NCI-H345 treated with DMSO at 0.1 percent for 48 hours (cell line): ENCODE measurements around the gene BRS3.
"Not testable (repeated sequence)": the region's sequence is repeated elsewhere in the genome, so short reads cannot be mapped to it uniquely, and the experiment has no call there.

Source experiments
- DNase-seq: peaks from one replicate; lab custom pipeline; 2025; ENCODE audit not compliant: unreplicated experiment; lab: John Stamatoyannopoulos, UW

BRS3 gene

DNA sequence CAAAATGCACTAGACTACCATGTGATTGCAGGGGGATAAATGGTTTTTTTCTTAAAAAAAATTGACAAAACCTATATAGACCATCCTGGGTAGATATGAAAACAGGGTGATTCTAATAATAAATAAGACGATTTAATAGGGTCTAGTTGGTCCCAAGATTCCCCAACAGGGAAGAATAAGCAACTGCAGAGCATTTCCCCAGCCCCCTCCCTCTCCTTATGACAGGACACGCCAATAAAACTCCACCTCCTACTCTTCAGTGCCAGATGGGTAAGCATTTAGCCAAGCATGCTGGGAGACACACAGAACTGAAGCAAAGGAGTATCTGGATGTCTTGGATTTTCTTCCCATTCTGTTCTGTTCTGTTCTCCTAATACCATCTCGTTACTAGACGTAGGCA is at the start of gene BRS3:
TSS of gene BRS3 (plus strand) at position 301 of the 400 bp plus-strand sequence. CDS start 168 bp downstream, outside the sequence.
- DNase-seq: no peak

DNA sequence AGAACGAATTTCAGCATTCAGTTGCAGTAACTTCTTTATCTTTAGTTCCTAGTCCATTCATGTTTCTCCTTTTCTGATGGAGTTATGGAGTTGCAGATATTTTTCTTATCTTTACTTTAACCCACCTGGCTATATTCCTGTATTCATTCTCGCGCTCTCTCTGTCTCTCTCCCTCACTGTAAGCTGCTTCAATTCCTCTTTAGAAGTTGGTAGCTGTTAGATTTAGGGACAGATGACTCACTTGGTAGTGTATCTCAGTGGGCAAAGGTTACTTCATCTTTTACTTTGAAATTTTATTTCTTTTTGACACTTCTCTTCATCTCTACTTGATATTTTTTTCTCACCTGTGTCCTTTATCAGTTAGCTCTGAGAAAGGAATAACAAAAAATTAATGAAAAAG is 49.6 kb upstream of the BRS3 start:
- DNase-seq: no peak

DNA sequence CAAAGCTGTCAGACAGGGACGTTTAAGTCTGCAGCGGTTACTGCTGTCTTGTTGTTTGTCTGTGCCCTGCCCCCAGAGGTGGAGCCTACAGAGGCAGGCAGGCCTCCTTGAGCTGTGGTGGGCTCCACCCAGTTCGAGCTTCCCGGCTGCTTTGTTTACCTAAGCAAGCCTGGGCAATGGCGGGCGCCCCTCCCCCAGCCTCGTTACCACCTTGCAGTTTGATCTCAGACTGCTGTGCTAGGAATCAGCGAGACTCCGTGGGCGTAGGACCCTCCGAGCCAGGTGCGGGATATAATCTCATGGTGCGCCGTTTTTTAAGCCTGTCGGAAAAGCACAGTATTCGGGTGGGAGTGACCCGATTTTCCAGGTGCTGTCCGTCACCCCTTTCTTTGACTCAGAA is 42.1 kb upstream of the BRS3 start:
- not testable (repeated sequence) for DNase-seq

- DNase-seq: no peak
Observed at GRCh38 chrX:136446208-136446607, 41.5 kb upstream of the BRS3 start.

DNA sequence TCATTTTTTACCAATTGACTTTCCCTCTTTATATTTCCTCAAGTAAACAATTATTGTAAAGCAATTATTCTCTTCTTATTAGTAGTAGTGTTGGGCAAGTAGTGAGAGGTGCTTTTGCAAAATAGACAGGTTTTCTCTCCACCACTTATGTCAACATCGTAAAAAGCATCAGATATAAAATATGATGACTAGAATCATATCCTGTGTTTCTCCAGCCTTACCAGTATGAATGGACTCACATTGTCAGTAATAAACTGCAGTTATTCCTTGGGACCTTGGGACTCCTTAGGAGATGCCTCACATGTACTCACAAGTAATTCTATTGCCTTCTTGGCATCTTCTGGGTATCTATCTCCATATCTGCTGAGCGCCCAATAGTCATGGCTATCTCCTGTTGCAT is 40.4 kb upstream of the BRS3 start:
- DNase-seq: no peak

DNA sequence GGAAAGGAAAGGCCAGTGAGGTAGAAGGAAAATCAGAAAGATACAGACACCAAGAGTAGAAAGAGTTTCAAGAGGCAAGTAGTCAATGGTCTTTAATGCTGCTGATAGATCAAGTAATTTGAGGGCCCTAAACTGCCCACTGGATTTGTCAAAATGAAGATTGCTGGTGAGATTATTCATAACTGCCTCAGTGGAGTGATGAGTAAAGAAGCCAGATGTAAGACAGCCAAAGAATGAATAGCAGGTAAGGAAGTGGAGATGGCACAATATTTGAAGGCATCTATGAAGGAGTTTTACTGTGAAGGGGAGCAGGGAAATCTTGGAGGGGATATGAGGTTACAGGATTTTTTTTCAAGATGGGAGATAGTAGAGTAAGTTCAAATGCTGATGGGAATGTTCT is 39.8 kb upstream of the BRS3 start:
- DNase-seq: no peak

- no peak for DNase-seq
Observed at GRCh38 chrX:136450050-136450830, 37.5 kb upstream of the BRS3 start.

DNA sequence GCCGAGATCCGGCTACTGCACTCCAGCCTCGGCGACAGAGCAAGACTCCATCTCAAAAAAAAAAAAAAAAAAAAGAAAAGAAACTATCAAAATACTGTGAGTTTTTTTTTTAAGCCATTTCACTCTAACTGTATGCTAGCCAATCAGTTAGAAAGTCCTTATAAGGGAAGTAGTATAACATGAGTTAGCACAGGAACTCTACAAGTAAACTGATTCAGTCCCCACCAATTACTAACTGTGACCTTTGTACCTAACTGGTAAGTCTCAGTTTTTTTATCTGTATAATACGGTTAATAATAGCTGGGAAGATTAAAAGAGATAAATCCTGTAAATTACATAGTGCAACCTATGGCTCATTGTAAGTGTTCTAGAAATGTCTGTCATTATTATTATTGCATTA is 35.1 kb upstream of the BRS3 start:
- DNase-seq: no peak

DNA sequence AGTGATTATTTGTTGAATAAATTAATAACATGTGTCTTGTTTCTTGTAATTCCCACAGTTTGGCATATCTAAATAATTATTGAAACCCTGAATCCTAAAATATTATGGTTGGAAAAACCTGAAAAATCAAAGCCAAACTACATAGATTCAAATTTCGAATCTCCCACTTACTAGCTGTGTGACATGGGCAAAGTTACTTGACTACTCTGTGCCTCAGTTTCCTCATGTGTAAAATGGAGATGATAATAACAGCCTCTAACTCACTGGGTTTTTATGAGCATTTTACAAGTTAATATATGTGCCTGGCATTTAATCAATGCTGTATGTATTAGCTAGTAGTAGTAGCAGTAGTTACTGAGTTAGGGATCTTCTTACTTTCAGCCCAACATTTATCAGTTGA is 34.6 kb upstream of the BRS3 start:
- DNase-seq: no peak

DNA sequence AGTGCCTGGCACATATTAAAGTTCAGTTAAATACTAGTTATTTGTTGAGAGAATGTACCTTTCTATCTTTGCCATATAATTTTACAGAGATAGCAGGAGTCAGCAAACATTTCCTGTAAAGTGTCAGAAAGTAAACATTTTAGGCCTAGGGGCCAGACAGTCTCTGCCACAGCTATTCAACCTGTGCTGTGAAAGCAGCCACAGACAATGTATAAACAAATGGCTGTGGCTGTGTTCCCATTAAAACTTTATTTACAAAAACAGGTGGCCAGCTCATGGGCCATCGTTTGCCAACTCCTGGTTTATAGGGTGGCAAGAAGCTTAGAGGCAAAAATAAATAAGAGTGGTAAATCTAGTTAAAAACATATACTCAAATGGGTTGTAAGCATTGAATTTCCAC is 34.0 kb upstream of the BRS3 start:
- peak; percentile 40 for DNase-seq

DNA sequence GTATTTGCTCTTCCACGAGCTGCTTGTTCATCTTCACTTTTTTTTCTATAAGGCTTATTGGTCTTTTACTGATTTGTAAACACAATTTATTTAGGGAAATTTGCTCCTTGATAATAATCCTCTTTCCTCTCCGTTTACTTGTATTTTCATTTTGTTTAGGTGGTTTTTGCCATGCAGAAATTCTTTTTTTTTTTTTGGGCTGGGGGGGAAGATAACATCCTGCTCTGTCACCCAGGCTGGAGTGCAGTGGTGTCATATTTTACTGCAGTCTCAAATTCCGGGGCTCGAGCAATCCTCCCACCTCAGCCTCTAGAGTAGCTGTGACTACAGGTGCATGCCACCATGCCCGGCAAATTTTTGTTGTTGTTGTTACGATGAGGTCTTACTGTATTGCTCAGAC is 31.6 kb upstream of the BRS3 start:
- DNase-seq: no peak

DNA sequence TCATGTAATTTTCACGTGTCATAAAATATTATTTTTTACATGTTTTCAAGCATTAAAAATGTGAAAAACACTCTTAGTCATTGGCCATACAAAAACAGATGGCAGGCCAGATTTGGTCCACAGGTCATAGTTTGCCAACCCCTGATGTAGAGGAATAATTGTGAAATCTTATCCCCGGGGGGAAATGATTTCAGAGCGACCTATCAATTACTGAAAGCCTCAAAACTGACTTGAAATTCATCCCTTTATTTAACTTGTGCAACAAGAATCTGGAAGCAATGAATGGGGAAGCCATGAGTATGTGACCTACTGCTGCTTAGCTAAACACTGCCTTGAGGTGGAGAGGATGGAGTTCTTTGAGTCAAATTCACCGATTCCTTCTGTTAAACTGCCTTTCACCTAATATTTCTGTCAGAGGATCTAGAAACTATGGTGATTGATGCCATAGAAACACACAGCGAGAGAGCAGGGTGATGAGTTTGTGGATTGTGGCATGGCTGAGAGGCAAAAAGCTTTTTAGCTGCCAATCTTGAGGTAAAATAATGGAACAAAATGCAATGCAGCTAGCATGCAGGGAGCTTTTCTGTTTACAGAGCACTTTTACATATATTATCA is 30.3 kb upstream of the BRS3 start:
- no peak for DNase-seq

- DNase-seq: no peak
Observed at GRCh38 chrX:136464589-136464988, 23.2 kb upstream of the BRS3 start.

GRCh38 chrX:136467303-136467702 is 20.4 kb upstream of the BRS3 start:
- no peak for DNase-seq

- DNase-seq: no peak
Observed at GRCh38 chrX:136468391-136469103, 19.2 kb upstream of the BRS3 start.

GRCh38 chrX:136473663-136474062 is 14.1 kb upstream of the BRS3 start:
- no peak for DNase-seq

DNA sequence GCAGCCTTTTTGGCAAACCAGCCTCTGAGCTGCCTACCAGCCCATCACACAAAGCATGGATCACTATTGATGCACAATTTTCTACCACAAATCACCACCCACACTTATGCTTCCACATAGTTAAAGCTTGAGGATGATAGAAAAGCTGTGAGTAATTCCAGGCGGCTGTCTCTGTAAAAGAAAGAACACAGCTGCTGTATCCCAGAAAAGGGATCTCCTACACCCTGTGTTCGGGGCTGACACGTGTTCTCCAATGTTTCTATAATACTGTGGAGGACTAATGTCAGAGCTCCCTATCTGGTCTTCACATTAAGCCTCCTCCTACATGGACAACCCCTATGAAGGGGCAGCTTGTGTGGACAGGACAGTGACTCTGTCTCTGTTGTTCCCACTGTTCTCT is 12.5 kb upstream of the BRS3 start:
- no peak for DNase-seq

- no peak for DNase-seq
Observed at GRCh38 chrX:136476501-136476900, 11.2 kb upstream of the BRS3 start.

DNA sequence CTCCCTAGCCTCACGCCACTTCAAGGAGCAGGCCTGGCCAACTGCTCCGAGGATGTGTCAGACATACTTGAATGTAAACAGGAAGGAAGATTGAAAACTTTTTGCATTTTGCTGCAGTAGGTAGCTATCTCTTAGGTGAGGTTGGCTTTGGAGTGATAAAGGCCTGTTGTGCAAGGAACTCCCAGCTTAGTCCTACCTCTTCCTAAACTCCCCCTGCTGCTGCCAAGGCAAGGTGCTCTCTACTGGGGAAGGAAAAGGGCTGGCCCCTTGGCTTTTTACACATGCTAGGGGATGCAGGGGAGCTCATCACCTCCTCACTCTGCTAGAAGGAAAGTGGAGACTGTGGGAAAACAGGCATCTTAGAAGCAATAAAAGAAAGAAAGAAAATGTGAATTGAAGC is 10.7 kb upstream of the BRS3 start:
- DNase-seq: no peak

- no peak for DNase-seq
Observed at GRCh38 chrX:136480383-136480782, 7.4 kb upstream of the BRS3 start.

DNA sequence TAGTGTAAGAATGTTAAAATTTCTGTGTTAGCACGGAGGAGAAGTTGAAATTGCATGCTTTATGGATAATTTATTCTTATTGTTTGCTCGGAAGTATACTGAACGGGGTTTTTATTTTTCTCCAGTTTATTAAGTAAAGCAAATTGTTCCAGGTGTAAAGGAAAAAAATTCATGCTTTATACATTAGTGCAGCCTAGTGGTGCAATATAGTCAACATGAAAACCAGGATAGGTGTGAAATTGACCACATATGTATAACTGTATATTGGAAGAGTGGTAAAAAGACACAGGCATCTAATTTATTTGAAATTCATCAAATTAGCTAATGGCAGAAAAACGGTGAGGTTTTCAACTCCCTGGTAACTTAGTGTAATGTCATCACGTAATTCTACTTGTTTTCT is 959 bp downstream of the BRS3 start:
- DNase-seq: no peak

- DNase-seq: no peak
Observed at GRCh38 chrX:136491832-136492231, 4.1 kb downstream of the BRS3 start.
